ENCODE data around the gene ITGAL.
A peak's percentile ranks its signal among the peaks of the same experiment; 100 is the strongest.

ITGAL gene

GRCh38 chr16:30569746-30570635 is 97.4 kb downstream of the ITGAL start:
- no peak for DNase-seq

GRCh38 chr16:30570636-30571444 is 98.3 kb downstream of the ITGAL start:
- no peak for DNase-seq

- DNase-seq: peak; percentile 90
These were observed 99.1 kb downstream of the ITGAL start, which contains the start of gene ZNF688 for GRCh38 chr16:30571445-30572322. Gene ZNF688 (minus strand): TSS chr16:30571714. CDS start chr16:30571629, 85 bp downstream.
